ENCODE measurements around the gene WAPL.
"Not testable (repeated sequence)": the region's sequence is repeated elsewhere in the genome, so short reads cannot be mapped to it uniquely, and the experiment has no call there.

WAPL gene

DNA sequence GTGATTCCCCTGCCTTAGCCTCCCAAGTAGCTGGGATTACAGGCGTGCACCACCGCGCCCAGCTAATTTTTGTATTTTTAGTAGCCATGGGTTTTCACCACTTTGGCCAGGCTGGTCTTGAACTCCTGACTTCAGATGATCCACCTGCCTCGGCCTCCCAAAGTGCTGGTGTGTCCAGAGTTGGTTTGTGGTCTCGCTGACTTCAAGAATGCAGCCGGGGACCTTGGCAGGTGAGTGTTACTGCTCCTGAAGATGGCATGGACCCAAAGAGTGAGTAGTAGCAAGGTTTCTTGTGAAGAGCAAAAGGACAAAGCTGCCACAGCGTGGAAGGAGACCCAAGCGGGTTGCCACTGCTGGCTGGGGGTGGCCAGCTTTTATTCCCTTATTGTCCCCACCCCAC is 16.4 kb upstream of the WAPL start:
- H3K9me3 Mint-ChIP-seq; H3K27me3 Mint-ChIP-seq (ENCODE audit: low read depth); H3K4me3 Mint-ChIP-seq; H3K27ac Mint-ChIP-seq; H3K36me3 Mint-ChIP-seq (ENCODE audit: low read depth): not testable (repeated sequence)
- H3K4me1 Mint-ChIP-seq (ENCODE audit: low read depth) = peaks cover 15% of the 10 kb centered on the region

- Mint-ChIP-seq H3K27ac (peak overlapping the region; percentile 42), H3K27me3 (ENCODE audit: low read depth) (peaks cover 3% of the 10 kb centered on the region)
Observed at GRCh38 chr10:86536294-86536861, 14.8 kb upstream of the WAPL start.

DNA sequence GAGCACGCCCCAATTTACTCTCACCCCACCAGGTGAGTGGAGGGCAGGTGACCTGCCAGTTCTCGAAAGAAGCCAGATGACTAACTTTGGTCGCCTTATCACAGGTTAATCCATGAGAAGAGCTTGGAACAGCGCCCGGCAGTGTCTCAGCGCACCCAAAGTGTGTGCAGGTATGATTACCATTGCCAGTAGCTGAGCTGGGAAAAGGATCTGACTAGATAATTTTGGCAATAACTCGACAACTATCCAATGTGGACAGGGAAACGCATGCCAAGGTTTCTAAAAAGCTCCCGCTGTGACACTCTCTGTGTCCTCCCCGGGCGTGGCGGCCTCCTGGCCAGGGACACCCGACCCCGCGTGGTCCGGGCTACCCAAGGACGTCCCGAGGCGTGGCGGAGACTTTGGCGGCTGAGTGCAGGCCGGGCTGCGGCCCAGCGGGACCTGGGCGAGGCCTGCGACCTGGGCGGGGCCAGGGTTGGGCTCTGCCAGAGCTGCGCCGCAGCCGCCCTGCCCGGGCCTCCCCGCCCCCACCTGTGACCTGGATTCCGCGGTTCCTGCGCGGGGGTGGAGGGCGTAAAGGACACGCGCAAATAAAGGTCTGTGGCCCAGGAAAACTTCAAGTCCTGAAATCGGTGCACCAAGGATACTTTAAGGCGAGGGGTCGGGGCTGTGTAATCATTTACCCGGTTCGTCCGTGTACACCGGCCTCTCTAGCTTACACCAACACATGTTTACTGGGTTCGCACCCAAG is 13.7 kb upstream of the WAPL start:
- Mint-ChIP-seq H3K27me3 (ENCODE audit: low read depth) (peaks cover 3% of the 10 kb centered on the region), H3K4me3 (peak overlapping the region; percentile 56), H3K27ac (no peak overlapping the region), H3K9me3 (no peaks in the 10 kb centered on the region), H3K4me1 (ENCODE audit: low read depth) (peaks cover 15% of the 10 kb centered on the region), H3K36me3 (ENCODE audit: low read depth) (peaks cover 2% of the 10 kb centered on the region)

More at GRCh38 chr10:86536294-86536861, 14.8 kb upstream of the WAPL start:
- Mint-ChIP-seq H3K4me1 (ENCODE audit: low read depth) (peaks cover 15% of the 10 kb centered on the region), H3K36me3 (ENCODE audit: low read depth) (peaks cover 2% of the 10 kb centered on the region), H3K9me3 (no peaks in the 10 kb centered on the region), H3K4me3 (peak overlapping the region; percentile 19)

GRCh38 chr10:86533328-86533727 is 11.7 kb upstream of the WAPL start:
- Mint-ChIP-seq H3K4me3 (no peak overlapping the region), H3K27me3 (ENCODE audit: low read depth) (peaks cover 3% of the 10 kb centered on the region), H3K9me3 (no peaks in the 10 kb centered on the region), H3K27ac (no peak overlapping the region), H3K4me1 (ENCODE audit: low read depth) (peaks cover 7% of the 10 kb centered on the region), H3K36me3 (ENCODE audit: low read depth) (no peaks in the 10 kb centered on the region)

- H3K36me3 Mint-ChIP-seq (ENCODE audit: low read depth); H3K4me1 Mint-ChIP-seq (ENCODE audit: low read depth); H3K27ac Mint-ChIP-seq; H3K4me3 Mint-ChIP-seq; H3K9me3 Mint-ChIP-seq; H3K27me3 Mint-ChIP-seq (ENCODE audit: low read depth): not testable (repeated sequence)
Observed at GRCh38 chr10:86528736-86529135, 7.1 kb upstream of the WAPL start.

- H3K27ac Mint-ChIP-seq = no peak overlapping the region
- no peak overlapping the region for H3K4me3 Mint-ChIP-seq
- H3K36me3 Mint-ChIP-seq (ENCODE audit: low read depth) = peaks cover 2% of the 10 kb centered on the region
- no peaks in the 10 kb centered on the region for H3K27me3 Mint-ChIP-seq (ENCODE audit: low read depth)
- no peaks in the 10 kb centered on the region for H3K9me3 Mint-ChIP-seq
- H3K4me1 Mint-ChIP-seq (ENCODE audit: low read depth) = peaks cover 13% of the 10 kb centered on the region
Observed at GRCh38 chr10:86526606-86527005, 5.0 kb upstream of the WAPL start.

DNA sequence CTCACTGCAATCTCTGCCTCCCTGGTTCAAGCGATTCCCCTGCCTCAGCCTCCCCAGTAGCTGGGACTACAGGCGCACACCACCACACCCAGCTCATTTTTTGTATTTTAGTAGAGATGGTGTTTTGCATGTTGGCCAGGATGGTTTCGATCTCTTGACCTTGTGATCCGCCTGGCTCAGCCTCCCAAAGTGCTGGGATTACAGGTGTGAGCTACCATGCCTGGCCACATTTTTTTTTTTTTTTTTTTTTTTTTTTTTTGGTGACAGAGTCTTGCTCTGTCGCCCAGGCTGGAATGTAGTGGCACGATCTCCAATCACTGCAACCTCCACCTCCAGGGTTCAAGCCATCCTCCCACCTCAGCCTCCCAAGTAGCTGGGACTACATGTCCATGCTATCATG is 4.1 kb upstream of the WAPL start:
- not testable (repeated sequence) for H3K27me3 Mint-ChIP-seq (ENCODE audit: low read depth); H3K4me3 Mint-ChIP-seq; H3K36me3 Mint-ChIP-seq (ENCODE audit: low read depth); H3K27ac Mint-ChIP-seq; H3K9me3 Mint-ChIP-seq
- H3K4me1 Mint-ChIP-seq (ENCODE audit: low read depth) = peaks cover 15% of the 10 kb centered on the region

GRCh38 chr10:86524225-86524962 is 2.8 kb upstream of the WAPL start:
- Mint-ChIP-seq H3K36me3 (ENCODE audit: low read depth) (peaks cover 7% of the 10 kb centered on the region), H3K27ac (no peak overlapping the region), H3K4me1 (ENCODE audit: low read depth) (peaks cover 23% of the 10 kb centered on the region), H3K27me3 (ENCODE audit: low read depth) (no peaks in the 10 kb centered on the region), H3K9me3 (no peaks in the 10 kb centered on the region), H3K4me3 (no peak overlapping the region)

- Mint-ChIP-seq H3K4me3 (peak overlapping the region; percentile 33), H3K27me3 (ENCODE audit: low read depth) (no peaks in the 10 kb centered on the region), H3K36me3 (ENCODE audit: low read depth) (peaks cover 9% of the 10 kb centered on the region), H3K9me3 (no peaks in the 10 kb centered on the region), H3K27ac (no peak overlapping the region), H3K4me1 (ENCODE audit: low read depth) (peaks cover 29% of the 10 kb centered on the region)
Observed at GRCh38 chr10:86523348-86523747, 1.8 kb upstream of the WAPL start.

DNA sequence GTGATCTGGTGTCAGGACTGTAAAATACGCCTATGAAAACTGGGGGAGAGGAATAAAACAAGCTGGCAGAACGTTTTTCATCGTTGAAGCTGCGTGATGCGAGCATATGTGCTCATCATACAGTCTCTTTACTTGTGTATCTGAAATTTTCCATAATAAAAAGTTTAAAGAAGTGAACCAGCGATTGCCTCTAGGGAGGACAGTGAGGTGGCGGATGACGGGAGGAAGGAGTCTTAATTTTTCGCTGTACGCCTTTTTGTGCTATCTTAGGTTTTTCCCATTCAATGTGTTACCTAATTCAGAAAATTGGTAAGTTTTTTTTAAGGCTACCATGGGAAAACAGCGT is 891 bp upstream of the WAPL start:
- Mint-ChIP-seq H3K36me3 (ENCODE audit: low read depth) (peaks cover 17% of the 10 kb centered on the region), H3K4me3 (peak overlapping the region; percentile 90), H3K27me3 (ENCODE audit: low read depth) (no peaks in the 10 kb centered on the region), H3K4me1 (ENCODE audit: low read depth) (peaks cover 36% of the 10 kb centered on the region), H3K27ac (peak overlapping the region; percentile 90), H3K9me3 (no peaks in the 10 kb centered on the region)

- H3K4me1 Mint-ChIP-seq (ENCODE audit: low read depth) = peaks cover 45% of the 10 kb centered on the region
Observed at GRCh38 chr10:86520871-86521677, 518 bp downstream of the WAPL start.

DNA sequence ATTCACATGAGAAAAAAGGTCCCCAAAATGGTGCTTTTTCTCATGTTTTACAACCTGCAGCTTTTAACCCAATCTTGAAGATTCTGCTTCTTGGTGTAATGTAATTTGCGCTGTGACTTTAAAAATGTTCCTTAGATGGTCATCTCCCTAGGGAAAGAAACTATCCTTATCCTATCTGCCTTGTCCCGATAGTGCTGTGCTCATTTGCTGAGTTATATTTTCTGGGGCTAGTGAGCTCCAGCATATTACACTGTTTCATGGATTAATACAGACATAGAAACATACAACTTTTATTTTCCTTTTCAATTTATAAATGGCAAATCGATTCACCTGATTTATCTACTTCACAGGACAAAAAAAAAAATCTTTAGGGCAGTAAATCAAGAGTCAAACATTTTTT is 2.8 kb downstream of the WAPL start:
- no peaks in the 10 kb centered on the region for H3K27me3 Mint-ChIP-seq (ENCODE audit: low read depth)
- H3K4me1 Mint-ChIP-seq (ENCODE audit: low read depth) = peaks cover 52% of the 10 kb centered on the region
- H3K4me3 Mint-ChIP-seq = peak overlapping the region; percentile 2
- H3K36me3 Mint-ChIP-seq (ENCODE audit: low read depth) = peaks cover 27% of the 10 kb centered on the region
- H3K27ac Mint-ChIP-seq = no peak overlapping the region
- H3K9me3 Mint-ChIP-seq = no peaks in the 10 kb centered on the region

More at GRCh38 chr10:86520871-86521677, 518 bp downstream of the WAPL start:
- peak overlapping the region; percentile 89 for H3K27ac Mint-ChIP-seq
- peaks cover 23% of the 10 kb centered on the region for H3K36me3 Mint-ChIP-seq (ENCODE audit: low read depth)
- no peaks in the 10 kb centered on the region for H3K27me3 Mint-ChIP-seq (ENCODE audit: low read depth)
- H3K4me3 Mint-ChIP-seq = peak overlapping the region; percentile 95
- no peaks in the 10 kb centered on the region for H3K9me3 Mint-ChIP-seq

GRCh38 chr10:86512137-86512536 is 9.5 kb downstream of the WAPL start:
- Mint-ChIP-seq H3K36me3 (ENCODE audit: low read depth) (peaks cover 14% of the 10 kb centered on the region), H3K4me1 (ENCODE audit: low read depth) (peaks cover 31% of the 10 kb centered on the region), H3K27me3 (ENCODE audit: low read depth) (no peaks in the 10 kb centered on the region), H3K4me3 (no peak overlapping the region), H3K27ac (no peak overlapping the region), H3K9me3 (no peaks in the 10 kb centered on the region)

DNA sequence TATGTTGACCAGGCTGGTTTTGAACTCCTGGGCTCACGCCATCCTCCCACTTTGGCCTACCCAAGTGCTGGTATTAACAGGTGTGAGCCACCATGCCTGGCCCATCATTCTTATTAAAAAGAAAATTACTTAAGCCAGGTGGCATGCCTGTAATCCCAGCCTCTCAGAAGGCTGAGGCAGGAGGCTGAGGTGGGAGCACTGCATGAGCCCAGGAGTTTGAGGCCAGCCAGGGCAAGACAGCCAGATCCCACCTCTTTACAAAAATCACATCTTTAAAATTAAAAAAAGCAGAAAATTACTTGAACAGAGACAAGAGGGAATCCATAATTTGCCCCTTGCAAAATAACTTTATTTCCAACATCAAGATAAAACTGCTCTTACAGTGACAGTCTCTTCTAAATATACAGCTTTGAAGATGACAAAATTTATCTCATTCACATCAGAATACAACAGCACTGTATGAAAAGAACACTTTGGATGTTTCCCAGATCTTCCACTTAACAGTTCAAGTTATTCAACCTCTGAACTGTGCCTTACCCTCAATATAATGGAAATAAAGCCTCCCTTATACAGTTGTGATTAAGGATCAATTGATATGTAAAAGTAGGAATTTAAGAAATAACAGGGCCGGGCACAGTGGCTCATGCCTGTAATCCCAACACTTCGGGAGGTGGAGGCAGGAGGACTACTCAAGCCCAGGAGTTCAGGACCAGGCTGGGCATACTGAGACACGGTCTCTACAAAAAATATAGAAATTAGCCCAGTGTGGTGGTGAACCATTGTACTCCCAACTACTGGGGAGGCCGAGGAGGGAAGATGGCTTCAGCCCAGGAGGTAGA is 10.3 kb downstream of the WAPL start:
- H3K27ac Mint-ChIP-seq = no peak overlapping the region
- H3K27me3 Mint-ChIP-seq (ENCODE audit: low read depth) = no peaks in the 10 kb centered on the region
- H3K9me3 Mint-ChIP-seq = no peaks in the 10 kb centered on the region
- H3K4me1 Mint-ChIP-seq (ENCODE audit: low read depth) = peaks cover 25% of the 10 kb centered on the region
- peaks cover 10% of the 10 kb centered on the region for H3K36me3 Mint-ChIP-seq (ENCODE audit: low read depth)
- no peak overlapping the region for H3K4me3 Mint-ChIP-seq
